Right hindlimb (tissue), 1 donor: ENCODE results near the gene MNAT1.
"Not testable (repeated sequence)": the region's sequence is repeated elsewhere in the genome, so short reads cannot be mapped to it uniquely, and the experiment has no call there.

Experiments used
- DNase-seq: peaks from one replicate; pipeline ENCODE4 v3.0.0-alpha.2; 2018

The MNAT1 gene

GRCh38 chr14:60734465-60735242 lies at the start of gene MNAT1:
Gene MNAT1 (plus strand): TSS chr14:60734761. CDS start chr14:60734863, 102 bp downstream.
- peak; percentile 88 for DNase-seq

- DNase-seq, result no peak
Measured at GRCh38 chr14:60686865-60687264, 47.7 kb upstream of the MNAT1 start.

DNA sequence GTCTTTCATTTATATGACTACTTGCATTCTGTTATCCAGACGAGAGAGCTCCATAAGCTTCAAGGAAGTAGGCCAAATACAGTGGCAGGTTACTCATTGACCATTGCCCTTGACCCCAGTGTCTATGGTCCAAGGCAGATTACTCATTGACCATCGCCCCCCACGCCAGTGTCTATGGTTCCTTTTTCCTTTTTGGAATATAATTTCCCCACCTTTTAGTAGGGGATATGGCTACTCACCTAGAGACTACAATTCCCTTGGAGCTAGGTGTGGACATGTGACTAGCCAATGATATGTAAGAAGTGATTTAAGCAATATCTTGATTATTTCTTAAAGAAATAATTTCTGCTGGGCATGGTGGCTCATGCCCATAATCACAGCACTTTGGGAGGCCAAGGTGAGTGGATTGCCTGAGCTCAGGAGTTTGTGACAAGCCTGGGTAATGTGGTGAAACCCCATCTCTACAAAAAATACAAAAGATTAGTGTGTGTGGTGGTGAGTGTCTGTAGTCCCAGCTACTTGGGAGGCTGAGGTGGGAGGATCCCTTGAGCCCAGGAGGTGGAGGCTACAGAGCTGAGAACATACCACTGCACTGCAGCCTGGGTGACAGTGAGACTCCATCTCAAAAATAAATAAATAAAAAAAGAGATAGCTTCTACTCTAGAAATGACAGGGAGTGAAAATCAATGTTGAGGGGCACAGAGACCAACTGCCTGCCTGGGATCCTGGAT lies 43.0 kb upstream of the MNAT1 start:
- DNase-seq, result no peak

- DNase-seq, result no peak
Measured at GRCh38 chr14:60695327-60695726, 39.2 kb upstream of the MNAT1 start.

- no peak for DNase-seq
Measured at GRCh38 chr14:60700598-60700997, 34.0 kb upstream of the MNAT1 start.

DNA sequence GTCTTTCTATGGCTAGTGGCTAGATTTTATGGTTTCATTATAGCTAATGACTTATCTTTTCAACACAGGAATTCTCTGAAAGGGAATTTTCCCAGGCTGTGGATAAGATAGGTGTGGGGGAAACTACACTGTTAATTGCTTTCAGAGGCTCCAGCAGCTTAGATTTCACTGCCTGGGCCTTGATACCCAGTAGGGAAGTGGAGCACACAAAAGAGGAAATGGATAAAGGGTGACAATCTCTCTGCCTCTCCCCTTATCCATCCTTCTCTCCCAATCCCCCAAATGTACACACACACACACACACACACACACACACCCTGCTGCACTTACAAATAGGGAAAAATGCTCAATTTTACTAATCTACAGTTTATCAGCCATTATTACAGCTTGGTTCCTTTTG lies 29.5 kb upstream of the MNAT1 start:
- DNase-seq, result no peak

GRCh38 chr14:60707858-60708257 lies 26.7 kb upstream of the MNAT1 start:
- no peak for DNase-seq

DNA sequence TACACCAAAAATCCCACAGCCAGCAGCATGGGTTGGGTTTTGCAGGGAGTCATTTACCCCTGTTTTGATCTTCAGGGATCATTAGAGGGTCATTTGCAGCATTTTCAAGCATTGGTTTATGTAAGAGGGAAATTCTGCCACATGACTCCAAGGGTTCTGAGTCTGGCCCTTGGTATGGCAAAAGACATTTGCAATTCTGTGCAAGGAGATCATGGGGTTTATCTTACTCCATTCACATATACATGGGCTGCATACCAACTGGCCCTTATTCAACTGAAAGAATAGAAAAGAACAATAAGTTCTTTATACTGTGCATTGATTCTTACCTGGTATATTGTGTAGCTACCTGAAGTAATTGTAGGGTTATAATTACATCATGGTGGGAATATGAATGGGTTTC lies 24.1 kb upstream of the MNAT1 start:
- no peak for DNase-seq

DNA sequence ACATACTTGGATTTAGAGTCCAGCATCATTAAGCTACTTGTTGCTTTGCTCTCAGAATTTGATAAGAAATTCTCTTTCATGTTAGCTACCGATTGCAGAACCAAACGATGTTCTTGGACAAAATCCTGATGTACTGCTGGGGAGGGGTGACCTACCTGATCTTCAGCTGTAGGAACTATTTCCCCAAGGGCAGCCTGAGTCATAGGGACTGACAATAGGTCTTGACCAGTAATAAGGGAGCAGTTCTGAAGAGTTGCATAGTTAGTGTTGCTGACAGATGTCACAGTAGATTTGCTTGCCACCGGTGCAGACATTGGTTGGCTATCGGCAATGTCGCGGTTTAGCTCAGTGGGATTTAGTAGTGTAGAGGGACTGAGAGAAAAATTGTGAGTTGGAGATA lies 21.0 kb upstream of the MNAT1 start:
- DNase-seq, result no peak

DNA sequence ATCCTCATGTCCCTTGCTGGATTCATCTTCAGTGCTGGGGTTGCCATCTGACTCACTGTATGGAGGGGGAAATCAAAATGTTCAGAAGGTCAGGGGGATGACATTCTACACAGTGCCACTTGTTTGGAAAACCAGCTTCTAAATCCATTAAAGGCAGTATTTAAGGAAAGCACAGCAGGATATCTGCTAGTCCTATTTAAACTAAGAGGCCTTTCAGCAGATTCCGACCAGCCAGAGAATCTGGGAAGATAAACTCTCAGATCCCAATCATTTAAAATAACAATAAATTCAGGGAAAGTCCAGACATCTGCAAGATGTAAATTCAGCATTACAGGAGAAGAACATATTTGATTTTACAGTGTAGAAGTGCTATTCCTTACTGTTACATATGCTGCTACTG lies 14.2 kb upstream of the MNAT1 start:
- no peak for DNase-seq

DNA sequence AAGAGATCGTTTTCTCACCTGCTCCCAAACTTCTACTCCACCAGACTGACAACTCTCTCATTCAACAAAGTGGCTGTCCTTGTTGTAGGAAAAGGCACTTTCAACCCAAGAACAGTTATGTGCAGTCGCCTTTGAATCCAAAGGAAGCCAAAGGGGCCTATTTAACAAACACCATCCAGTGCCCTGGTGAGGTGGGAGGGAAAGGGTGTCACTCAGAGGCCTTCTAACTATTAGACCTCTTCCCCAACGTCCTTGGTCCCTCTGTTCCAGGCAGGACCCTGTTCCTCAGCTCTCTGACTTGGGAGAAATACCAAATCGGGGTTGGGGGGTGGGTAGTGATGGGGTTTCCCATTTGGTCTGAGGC lies 13.6 kb upstream of the MNAT1 start:
- DNase-seq, result no peak

GRCh38 chr14:60721326-60722106 lies 13.0 kb upstream of the MNAT1 start:
- DNase-seq, result peak; percentile 70

DNA sequence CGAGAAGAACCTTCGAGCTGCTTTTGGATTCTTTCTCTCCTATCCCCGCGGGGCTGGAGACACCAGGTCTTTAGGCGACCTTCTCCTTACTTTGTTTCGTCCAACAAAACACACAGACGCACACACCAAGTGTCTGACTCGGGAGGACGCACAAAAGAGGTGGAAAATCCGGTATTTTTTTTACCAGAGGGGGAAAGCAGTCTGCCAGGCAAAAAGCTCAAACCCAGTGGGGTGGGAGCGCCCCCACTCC lies 12.5 kb upstream of the MNAT1 start:
- DNase-seq, result peak; percentile 58

DNA sequence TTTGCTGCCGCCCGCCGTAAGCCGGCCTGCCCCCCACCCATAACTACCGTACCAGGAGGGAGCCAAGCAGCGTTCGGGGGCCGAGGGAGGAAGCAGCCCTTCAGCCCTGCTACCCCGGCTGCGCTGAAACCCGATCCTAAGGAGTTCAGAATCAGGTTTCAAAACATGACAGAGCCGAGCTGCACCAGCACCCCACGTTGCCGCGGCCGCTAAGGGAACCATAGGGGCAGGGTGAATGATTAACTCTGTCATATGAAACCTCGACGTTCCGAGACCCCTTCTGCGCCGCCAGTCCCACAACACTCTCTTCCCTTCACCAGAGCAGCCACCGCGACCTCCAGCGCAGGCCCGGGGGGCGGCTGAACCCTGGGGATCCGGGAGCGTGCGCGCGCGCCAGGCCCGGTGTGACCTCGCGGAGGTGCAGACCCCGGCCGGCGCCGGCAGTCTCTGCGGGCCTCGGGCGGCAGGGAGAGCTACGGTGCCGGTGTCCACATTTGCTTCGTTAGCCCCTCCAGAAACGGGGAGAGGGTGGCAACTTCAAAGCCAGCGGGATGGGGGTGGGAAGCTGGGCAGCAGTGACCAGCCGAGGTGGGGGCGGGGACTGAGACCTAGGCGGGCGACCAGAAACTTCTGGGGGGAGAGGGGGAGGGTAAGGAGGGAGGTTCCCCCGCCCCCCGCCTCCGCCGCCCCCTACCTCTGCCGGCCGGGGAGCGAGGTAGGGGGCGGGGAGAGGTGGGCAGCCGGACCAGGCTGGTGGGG lies 12.0 kb upstream of the MNAT1 start:
- peak; percentile 61 for DNase-seq

DNA sequence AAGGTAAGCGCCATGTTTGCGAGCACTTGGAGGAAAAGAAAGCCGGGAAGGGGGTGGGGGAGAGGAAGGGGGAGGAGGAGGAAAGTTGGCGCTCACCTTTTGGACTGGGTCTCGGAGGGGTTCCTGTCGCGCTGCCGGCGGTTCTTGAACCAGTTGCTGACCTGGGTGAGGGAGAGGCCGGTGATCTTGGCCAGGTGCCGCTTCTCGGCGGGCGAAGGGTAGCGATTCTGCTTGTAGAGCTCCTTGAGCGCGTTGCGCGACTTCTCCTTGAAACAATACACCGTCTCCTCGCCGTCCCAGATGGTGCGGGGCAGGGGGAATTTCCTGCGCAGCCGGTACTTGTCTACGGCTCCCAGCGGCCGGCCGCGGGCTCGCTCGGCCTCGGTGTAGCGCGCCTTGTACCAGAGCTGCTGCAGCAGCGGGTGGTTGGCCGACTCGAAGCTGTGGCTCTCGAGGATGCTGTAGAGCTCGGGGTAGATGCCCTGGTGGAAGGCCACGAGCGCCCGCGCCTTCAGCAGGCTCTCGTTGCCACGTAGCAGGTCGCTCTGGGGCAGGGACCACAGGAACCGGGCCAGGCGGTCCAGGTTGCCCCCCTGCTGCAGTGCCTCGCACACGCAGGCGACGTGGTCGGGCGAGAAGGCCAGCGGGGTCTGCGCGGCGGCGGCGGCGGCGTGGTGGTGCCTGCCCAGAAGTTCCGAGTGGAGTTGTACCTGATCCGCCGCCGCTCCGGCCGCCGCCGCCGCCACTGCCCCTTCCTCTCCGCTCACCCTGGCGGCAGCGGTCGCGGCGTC lies 11.2 kb upstream of the MNAT1 start:
- DNase-seq, result peak; percentile 75

DNA sequence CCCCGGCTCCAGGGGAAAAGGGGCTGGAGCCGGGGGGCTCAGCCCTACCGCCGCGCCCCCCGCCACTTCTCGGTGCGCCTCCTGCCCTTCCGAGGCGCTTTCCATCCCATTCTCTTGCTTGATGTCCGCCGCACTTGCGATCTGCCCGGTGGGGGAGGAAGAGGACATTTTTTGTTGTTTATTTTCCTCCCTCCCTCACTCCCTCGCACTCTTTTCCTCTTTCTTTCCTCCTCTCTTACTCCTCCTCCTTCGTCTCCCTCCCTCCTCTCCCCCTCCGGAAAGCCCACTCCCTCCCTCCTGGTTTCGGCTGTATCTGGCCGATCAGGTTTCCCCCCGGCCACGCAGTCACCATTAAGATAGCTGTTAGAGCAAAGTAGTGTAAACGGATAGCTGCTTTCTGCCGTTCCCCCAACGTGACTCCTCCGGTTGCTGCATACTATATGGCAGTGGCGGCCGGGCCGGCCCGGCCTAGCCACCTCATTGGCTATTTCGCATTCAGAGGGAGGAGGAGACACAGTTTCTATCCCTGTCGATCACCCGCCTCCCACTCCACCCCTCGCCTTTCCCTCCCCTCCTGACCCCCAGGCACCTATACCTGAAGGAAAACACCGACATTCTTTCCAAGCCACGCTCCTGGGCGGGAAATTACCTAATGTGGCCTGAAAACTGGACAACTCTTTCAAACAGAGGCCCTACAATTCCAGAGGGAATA lies 10.5 kb upstream of the MNAT1 start, which contains the start of gene SIX4:
Gene SIX4 (minus strand): TSS at position 445 of the 712 bp plus-strand sequence. CDS start 277 bp downstream, at position 168.
- peak; percentile 90 for DNase-seq

DNA sequence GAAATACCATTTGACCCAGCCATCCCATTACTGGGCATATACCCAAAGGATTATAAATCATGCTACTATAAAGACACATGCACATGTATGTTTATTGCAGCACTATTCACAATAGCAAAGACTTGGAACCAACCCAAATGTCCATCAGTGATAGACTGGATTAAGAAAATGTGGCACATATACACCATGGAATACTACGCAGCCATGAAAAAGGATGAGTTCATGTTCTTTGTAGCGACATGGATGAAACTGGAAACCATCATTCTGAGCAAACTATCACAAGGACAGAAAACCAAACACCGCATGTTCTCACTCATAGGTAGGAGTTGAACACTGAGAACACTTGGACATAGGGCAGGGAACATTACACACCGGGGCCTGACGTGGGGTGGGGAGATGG lies 3.3 kb upstream of the MNAT1 start:
- DNase-seq, result not testable (repeated sequence)

DNA sequence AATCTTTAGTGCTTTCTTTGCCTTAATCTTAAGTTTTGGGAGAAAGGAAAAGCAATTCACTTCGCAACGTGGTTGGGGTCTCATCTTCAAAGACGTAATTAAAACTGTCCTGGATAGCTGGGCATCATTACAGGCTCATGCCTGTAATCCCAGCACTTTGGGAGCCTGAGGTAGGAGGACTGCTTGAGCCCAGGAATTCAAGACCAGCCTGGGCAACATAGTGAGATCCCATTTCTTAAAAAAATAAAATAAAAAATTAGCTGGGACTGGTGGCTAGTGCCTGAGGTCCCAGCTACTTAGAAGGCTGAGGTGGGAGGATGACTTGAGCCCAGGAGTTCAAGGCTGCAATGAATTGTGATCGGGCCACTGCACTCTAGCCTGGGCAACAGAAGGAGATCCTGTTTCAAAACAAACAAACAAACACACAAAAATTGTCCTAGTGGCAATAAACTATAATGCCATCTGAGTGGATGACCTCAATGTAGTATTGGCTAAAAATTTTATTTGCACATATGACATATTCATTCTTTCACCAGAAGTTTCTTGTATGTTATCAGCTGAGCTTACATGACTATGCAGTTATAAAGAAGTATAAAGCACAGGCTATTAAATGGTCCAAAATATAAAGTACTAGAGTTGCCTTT lies 1.6 kb upstream of the MNAT1 start:
- no peak for DNase-seq

GRCh38 chr14:60735416-60735815 lies 855 bp downstream of the MNAT1 start:
- no peak for DNase-seq

- DNase-seq, result no peak
Measured at GRCh38 chr14:60736494-60736893, 1.9 kb downstream of the MNAT1 start.
